KMS-11 (cell line): ENCODE measurements around the gene OSM.

ENCODE experiments used
- H2AFZ ChIP-seq: fragments of 200-600 bp; sonication (generic); 2 replicates; pipeline ENCODE4 v1.6.1; 2016; ENCODE audit warnings: antibody characterized with exemption, mixed run types, low read depth
- H3K27ac ChIP-seq: fragments of 200-600 bp; sonication (generic); 2 replicates; pipeline ENCODE4 v1.6.1; 2016; ENCODE audit warnings: mild to moderate bottlenecking, mixed run types
- H3K27me3 ChIP-seq: fragments of 200-600 bp; sonication (generic); 2 replicates; pipeline ENCODE4 v1.6.1; 2017; ENCODE audit warnings: mild to moderate bottlenecking, low read depth, mixed run types, moderate library complexity; ENCODE audit not compliant: insufficient read depth
- H3K36me3 ChIP-seq: fragments of 200-600 bp; sonication (generic); 2 replicates; pipeline ENCODE4 v1.6.1; 2017; ENCODE audit warnings: mild to moderate bottlenecking, mixed run types; ENCODE audit not compliant: insufficient read depth
- H3K4me1 ChIP-seq: fragments of 200-600 bp; sonication (generic); 2 replicates; pipeline ENCODE4 v1.6.1; 2016; ENCODE audit warnings: mild to moderate bottlenecking, low read depth, mixed run types; ENCODE audit not compliant: poor library complexity, severe bottlenecking
- H3K4me2 ChIP-seq: fragments of 200-600 bp; sonication (generic); 2 replicates; pipeline ENCODE4 v1.7.0; 2016; ENCODE audit warnings: mild to moderate bottlenecking, mixed run types
- H3K4me3 ChIP-seq: fragments of 200-600 bp; sonication (generic); IDR thresholded peaks from 2 replicates; pipeline ENCODE4 v1.6.1; 2017; ENCODE audit warnings: low read depth, low read length, mixed read lengths; ENCODE audit not compliant: insufficient read depth
- H3K79me2 ChIP-seq: fragments of 200-600 bp; sonication (generic); 2 replicates; pipeline ENCODE4 v1.6.1; 2016; ENCODE audit warnings: low read depth, mixed run types; ENCODE audit not compliant: insufficient read depth
- H3K9ac ChIP-seq: fragments of 200-600 bp; sonication (generic); 2 replicates; pipeline ENCODE4 v1.6.1; 2016; ENCODE audit warnings: mild to moderate bottlenecking, mixed run types
- H4K20me1 ChIP-seq: fragments of 200-600 bp; sonication (generic); 2 replicates; pipeline ENCODE4 v1.6.1; 2016; ENCODE audit warnings: mild to moderate bottlenecking, mixed run types; ENCODE audit not compliant: insufficient read depth
- TF ChIP-seq, protein P1 (sequence below): fragments of 200-600 bp; sonication (generic); conservative IDR thresholded peaks from 2 replicates; pipeline ENCODE4 v1.6.1; 2017; ENCODE audit warnings: low read depth, mild to moderate bottlenecking, antibody characterized with exemption, low read length, moderate library complexity, mixed read lengths

OSM gene

DNA sequence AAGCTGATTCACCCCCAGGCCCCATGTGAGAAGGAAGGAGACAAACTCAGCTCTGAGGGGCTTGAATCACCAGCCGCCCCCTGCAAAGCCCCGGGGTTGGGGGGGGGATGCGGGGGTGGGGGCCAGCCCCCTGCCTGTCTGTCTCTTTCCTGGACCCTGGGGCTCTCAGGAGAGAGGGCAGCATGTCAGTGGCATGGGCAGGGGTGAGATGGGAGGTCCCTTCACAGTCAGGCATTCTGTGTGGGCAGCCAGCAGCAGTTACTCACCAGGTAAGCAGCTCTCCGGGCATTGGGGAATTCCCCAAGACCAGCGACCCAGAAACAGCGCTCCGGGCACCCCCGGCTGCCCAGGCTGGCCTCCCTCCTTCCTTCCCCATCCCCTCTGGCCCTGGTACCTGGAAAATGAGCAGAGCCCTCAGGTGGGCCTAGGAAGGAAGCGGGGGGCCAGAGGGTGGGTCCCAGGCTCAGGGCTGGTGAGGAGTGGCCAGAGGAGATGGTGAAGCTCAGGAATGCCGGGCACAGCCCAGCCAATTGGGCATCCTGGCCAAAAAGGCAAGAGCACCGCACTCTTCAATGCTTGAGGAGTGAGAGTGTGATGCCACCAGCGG lies 15.9 kb downstream of the OSM start:
- Histone ChIP-seq H3K9ac (no peak overlapping the region), H4K20me1 (no peaks in the 10 kb centered on the region), H3K27me3 (peaks cover 28% of the 10 kb centered on the region), H3K4me2 (no peak overlapping the region), H3K79me2 (no peaks in the 10 kb centered on the region), H3K27ac (no peak overlapping the region), H3K36me3 (no peaks in the 10 kb centered on the region), H3K4me3 (no peak overlapping the region), H2AFZ (no peak overlapping the region), H3K4me1 (no peaks in the 10 kb centered on the region)
- TF ChIP-seq, protein P1, sequence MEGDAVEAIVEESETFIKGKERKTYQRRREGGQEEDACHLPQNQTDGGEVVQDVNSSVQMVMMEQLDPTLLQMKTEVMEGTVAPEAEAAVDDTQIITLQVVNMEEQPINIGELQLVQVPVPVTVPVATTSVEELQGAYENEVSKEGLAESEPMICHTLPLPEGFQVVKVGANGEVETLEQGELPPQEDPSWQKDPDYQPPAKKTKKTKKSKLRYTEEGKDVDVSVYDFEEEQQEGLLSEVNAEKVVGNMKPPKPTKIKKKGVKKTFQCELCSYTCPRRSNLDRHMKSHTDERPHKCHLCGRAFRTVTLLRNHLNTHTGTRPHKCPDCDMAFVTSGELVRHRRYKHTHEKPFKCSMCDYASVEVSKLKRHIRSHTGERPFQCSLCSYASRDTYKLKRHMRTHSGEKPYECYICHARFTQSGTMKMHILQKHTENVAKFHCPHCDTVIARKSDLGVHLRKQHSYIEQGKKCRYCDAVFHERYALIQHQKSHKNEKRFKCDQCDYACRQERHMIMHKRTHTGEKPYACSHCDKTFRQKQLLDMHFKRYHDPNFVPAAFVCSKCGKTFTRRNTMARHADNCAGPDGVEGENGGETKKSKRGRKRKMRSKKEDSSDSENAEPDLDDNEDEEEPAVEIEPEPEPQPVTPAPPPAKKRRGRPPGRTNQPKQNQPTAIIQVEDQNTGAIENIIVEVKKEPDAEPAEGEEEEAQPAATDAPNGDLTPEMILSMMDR = no peak

DNA sequence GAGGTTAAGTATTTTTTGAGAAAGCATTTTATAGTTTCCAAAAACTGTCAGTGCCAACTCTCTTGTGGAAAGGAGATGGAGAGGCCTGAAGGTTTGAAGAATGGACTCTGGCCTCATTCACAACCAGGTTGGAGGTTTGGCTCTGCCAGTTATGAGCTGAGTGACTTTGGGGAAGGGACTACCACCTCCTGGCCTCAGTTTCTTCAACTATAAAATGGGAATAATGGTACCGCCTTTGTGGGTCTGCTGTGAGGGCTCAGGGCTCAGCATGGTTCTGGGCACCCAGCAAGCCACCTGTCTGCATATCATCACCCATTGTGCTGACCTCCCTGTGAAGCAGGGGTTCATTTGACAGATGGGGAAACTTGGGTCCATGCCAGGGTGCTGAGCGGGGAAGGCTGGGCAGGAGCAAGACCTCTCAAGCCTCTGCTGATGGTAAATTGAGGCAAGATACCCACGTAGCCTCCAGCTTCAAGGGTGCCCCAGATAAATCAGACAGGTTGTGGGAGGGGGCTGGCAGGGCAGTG lies 16.5 kb downstream of the OSM start:
- H3K36me3 ChIP-seq = no peaks in the 10 kb centered on the region
- H3K27me3 ChIP-seq = peaks cover 34% of the 10 kb centered on the region
- TF ChIP-seq, protein P1 = no peak
- no peak overlapping the region for H3K27ac ChIP-seq
- no peak overlapping the region for H3K4me3 ChIP-seq
- H3K4me1 ChIP-seq = no peaks in the 10 kb centered on the region
- no peaks in the 10 kb centered on the region for H3K79me2 ChIP-seq
- H4K20me1 ChIP-seq = no peaks in the 10 kb centered on the region
- no peak overlapping the region for H3K9ac ChIP-seq
- H3K4me2 ChIP-seq = no peak overlapping the region
- no peak overlapping the region for H2AFZ ChIP-seq

DNA sequence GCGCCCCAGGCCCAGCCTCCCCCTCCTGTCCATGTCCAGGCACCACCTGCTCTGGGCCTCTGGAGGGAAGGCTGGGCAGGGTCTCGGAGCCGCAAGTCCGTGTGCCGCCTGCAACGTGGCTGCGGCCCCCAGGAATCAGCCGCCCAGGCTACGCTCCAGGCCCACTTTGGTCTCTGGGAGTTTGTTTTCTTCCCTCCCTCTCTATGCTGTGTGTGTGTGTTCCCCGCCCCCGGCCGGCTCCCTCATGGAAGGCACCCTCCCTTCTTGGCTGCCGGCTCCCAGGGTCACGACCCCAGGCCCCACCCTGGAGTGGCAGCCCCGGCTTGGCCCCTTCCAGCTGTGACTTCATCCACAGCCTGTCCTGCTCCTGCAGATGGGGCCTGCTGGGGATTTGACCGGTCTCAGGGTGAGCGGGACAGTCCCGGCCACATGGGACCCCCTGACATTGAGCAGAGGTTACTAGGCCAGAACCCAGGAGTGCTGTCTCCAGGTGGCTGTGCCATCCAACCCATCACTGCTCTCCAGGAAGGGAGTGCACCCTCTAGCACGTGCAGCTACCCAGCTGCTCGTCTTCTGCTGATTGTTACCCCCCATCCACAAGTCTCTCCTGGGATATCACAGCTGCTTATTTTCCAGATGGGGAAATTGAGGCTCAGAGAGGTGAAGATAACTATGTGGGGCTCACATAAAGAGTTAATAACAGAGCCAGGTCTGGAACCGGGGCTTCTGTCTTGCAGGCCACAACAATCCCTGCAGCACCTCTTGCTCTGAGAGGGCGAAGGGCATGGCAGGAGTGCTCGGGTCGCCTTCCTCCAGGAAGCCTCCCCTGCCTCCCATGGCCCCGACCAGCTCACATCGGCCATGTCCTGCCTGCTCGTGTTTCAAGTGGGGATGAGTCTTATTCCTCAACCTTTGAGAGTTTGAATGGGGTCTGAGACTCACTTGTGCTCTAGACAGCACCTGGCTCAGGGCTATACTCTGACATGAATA lies 17.3 kb downstream of the OSM start:
- H3K4me3 ChIP-seq = no peak overlapping the region
- TF ChIP-seq, protein P1 = no peak

DNA sequence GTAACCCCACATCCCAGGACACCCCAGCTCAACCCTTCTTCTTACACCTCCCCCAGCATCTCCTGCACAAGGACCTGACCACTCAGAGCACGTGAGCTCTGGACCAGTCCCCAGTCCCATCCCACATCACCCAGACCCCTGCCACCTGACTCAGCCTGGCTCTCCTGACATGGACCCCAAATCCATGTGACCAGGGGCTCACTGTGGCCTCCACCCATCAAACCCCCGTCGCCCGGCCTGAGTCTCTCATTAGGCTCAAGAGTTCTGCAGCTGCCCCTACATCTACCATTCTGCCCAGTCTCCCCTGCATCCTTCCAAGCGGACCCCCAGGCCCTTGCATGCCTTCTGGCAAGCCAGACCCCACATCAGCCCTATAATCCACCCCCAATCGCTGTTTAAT lies 18.2 kb downstream of the OSM start:
- Histone ChIP-seq H3K4me1 (no peaks in the 10 kb centered on the region), H3K9ac (no peak overlapping the region), H3K27ac (no peak overlapping the region), H3K36me3 (no peaks in the 10 kb centered on the region), H3K4me3 (no peak overlapping the region), H3K4me2 (no peak overlapping the region), H3K79me2 (no peaks in the 10 kb centered on the region), H2AFZ (no peak overlapping the region), H3K27me3 (peaks cover 38% of the 10 kb centered on the region), H4K20me1 (no peaks in the 10 kb centered on the region)
- TF ChIP-seq, protein P1 = no peak

More for the DNA sequence above, 17.3 kb downstream of the OSM start:
- peaks cover 38% of the 10 kb centered on the region for H3K27me3 ChIP-seq
- no peak overlapping the region for H3K27ac ChIP-seq
- H3K79me2 ChIP-seq = no peaks in the 10 kb centered on the region
- no peak overlapping the region for H2AFZ ChIP-seq
- no peaks in the 10 kb centered on the region for H4K20me1 ChIP-seq
- H3K9ac ChIP-seq = no peak overlapping the region
- H3K4me2 ChIP-seq = no peak overlapping the region
- no peaks in the 10 kb centered on the region for H3K4me1 ChIP-seq
- H3K36me3 ChIP-seq = no peaks in the 10 kb centered on the region
